HG03095 (cell line): ENCODE results near the gene PTDSS2.

ENCODE experiments used
- ATAC-seq: cut with Tn5 transposase; IDR thresholded peaks from one replicate; pipeline ENCODE4 v1.9.1; 2021; ENCODE audit warnings: moderate library complexity; ENCODE audit not compliant: unreplicated experiment

PTDSS2 gene

DNA sequence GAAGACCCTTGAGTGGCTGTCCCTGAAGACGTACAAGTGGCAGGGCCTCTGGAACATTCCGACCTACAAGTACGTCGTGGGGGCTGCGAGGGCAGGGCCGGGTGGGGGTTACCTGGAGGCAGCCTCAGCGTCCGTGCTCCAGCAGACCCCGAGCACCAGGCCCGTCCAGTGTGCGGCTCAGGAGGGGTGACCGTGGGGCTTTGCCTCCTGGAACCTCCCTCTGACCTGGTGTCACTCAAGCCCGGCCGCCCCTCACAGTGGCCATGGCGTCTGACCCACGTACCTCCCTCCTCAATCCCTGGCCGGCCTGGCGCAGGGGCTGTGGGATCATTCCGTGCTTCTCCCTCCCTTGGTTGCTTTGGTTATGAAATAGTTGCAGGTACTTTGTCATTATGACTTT is 38.5 kb downstream of the PTDSS2 start:
- no peak for ATAC-seq

DNA sequence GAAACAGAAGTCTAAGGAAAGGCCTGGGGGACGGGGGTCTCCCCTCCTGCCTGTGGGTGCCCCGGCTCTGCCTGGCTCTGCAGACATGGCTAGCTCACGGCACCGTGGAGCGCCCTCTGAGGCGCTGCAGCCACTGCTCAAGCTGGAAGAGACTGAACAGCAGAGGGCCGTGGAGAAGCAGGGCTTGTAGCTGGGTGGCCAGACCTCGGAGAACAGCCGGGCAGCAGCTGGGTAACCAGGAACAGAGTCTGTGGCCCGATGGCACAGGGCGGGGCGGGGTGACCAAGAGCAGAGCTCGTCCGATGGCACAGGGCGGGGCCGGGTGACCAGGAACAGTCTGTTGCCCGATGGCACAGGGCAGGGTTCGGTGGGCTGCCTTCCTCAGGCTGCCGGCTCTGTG is 38.9 kb downstream of the PTDSS2 start:
- ATAC-seq: no peak

DNA sequence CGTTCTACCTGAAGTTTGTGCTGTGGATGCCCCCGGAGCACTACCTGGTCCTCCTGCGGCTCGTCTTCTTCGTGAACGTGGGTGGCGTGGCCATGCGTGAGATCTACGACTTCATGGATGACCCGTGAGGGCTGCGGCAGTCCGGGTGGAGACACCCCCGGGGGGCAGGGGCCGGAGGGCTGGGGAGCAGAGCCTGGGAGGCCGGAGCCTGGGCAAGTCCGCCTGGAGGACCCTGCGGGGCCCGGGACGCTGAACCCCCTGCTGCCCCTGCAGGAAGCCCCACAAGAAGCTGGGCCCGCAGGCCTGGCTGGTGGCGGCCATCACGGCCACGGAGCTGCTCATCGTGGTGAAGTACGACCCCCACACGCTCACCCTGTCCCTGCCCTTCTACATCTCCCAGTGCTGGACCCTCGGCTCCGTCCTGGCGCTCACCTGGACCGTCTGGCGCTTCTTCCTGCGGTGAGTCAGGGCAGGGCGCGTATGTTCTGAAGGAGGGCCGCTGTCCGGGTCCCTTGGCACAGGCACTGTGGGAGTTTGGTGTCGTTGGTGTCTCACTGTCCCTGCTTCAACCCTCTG is 39.6 kb downstream of the PTDSS2 start:
- no peak for ATAC-seq

DNA sequence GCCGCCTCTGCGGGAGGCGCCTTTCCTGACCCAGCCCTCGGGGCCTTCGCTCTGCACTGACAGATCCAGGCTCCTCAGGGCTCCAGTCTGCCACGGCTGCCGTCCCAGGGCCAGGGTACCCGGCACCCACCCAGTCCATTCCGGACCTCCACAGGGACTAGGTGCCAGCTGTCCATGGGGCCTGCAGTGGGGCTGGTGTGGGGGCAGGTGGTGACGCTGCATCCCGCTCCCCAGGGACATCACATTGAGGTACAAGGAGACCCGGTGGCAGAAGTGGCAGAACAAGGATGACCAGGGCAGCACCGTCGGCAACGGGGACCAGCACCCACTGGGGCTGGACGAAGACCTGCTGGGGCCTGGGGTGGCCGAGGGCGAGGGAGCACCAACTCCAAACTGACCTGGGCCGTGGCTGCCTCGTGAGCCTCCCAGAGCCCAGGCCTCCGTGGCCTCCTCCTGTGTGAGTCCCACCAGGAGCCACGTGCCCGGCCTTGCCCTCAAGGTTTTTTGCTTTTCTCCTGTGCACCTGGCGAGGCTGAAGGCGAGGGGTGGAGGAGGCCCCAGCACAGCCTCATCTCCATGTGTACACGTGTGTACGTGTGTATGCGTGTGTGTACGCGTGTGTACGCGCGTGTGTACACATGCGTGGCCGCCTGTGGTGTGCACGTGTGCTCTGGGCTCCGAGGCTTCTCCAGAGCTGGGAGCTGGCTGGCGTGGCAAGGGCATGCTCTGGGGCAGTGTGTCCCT is 40.3 kb downstream of the PTDSS2 start:
- no peak for ATAC-seq

DNA sequence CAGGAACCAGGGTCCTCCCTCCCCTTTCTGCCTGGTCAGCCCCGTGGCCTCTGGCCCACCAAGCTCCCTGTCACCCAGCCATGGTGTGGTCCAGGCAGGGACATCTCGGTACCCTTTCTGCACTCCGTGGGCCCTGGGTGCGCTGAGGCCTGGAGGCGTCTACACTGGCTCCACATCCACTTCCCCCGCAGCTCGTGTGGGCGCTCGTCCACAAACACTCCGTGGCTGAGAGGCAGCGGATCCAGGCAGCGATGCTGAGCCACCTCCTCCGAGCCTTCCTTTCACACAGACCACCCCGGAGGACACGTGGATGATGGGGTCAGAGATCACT is 40.8 kb downstream of the PTDSS2 start:
- ATAC-seq: no peak

DNA sequence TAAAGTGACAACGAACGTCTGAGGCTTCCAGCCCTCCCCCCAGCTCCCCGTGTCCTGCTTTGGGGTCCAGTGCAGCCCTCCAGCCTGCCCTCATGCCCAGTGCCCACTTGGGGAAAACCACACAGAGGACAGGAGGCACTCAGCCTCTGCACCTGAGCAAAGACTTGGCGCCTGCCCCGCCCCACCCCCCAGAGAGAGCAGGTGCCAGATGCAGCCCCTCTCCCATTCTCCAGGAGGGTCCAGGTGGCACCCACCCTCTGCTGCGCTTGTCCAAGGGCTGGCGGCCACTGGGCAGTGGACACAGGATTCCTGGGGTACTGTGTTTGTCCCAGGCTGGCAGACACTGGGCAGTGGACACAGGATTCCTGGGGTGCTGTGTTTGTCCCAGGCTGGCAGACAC is 41.3 kb downstream of the PTDSS2 start:
- no peak for ATAC-seq

DNA sequence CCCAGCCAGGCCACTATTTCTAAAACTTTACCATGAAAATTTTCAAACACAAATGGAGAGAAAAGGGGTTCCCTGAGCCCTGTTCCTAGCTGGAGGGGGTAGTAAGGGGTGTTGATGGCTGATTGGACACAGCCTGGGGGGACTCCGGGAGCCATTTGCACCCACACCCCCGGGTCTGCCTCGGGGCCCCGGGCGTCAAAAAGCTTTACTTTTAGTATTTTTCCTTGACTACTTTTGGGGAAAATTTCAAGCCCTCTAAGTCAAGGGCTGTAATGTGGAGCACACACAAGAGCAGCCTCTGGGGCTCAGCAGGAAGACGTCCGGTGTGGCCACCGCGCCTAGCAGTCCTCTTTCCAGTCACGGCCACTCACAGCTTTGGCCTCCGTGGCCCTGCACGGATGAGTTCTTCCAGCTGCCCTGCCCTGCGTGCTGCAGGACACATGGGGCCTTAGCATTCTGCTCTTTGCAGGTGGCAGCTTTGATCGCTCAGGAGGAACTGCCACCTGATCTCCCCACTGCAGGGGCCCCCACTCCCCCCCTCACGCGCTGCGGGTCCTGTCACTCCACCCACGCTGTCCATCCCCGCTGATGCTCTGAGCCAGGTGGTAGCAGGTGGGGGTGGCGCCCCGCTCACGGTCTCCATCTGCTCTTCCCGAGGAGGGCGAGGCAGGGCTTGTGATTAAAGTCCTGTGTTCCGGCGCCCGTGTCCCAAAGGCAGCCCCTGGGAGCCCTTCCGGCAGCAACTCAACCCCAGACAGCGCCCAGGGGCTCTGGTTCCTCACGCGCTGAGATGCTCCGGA is 42.5 kb downstream of the PTDSS2 start:
- no peak for ATAC-seq

DNA sequence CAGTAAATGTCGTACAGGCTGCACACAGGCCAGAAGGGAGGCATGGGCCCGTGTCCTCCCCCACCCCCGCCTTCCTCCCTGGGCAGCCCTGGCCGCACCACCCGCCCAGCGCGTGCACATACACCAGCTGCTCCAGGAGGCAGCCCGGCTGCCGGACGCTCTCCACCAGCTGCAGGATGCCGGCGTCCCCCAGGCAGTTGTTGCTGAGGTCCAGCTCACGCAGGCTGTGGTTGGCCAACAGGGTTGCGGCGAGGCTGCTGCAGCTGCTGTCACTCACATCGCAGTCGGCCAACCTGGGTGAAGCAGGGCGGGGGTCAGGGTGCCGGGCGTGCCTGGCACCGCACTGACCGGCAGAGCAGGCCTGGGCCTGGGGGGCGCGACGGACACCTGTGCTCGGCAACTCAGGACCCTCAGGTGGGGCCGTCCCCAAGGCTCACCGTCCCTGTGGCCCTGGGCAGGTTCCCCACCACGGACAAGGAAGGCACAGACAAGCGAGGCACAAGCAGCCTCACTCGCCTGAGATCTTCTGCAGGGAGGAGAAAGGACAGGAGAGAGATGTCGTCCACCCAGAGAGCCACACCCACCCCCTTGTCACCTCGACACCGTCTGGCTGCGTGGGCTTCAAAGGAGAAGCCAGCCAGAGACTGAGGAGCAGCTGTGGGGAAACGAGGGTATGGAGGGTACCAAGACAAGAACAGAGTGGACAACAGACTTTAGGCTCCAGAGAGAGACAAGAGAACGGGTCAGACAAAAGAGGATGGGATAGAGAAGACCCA is 44.9 kb downstream of the PTDSS2 start:
- ATAC-seq: no peak

DNA sequence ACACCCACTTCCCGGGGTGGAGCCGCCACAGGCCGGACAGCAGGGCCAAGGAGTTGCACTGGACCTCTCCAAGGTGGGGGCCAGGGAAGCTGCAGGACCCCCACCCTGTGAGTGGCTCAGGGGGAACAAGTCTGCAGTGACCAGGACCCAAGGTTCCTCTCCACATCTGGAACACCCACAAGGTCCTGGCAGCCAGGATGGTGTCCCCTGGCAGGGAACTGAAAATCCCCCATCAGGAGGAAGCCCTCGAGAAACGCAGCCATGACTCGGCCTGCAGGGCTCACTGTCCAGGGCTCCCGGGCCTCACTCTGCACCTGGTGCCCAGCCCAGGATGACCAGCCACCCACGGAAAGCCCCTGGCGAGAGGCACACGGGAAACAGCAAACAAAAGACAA is 45.5 kb downstream of the PTDSS2 start:
- no peak for ATAC-seq

DNA sequence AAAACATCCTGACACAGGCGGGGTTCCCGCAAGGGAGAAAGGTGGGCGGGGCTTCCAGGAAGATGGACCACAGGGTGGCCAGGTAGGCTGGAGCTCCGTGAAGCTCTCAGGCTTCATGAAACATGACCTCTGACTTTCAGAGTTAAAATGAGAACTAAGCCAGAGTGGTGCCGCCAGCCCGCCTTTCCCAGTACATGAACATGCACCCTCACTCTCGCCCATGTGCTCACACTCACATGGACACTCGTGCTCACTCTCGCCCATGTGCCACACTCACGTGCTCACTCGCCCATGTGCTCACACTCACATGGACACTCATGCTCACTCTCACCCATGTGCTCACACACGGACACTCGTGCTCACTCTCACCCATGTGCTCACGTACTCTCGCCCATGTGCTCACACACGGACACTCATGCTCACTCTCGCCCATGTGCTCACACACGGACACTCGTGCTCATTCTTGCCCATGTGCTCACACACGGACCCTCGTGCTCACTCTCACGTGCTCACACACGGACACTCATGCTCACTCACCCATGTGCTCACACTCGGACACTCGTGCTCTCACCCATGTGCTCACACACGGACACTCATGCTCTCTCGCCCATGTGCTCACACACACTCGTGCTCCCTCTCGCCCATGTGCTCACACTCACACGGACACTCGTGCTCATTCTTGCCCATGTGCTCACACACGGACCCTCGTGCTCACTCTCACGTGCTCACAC is 46.9 kb downstream of the PTDSS2 start:
- no peak for ATAC-seq

DNA sequence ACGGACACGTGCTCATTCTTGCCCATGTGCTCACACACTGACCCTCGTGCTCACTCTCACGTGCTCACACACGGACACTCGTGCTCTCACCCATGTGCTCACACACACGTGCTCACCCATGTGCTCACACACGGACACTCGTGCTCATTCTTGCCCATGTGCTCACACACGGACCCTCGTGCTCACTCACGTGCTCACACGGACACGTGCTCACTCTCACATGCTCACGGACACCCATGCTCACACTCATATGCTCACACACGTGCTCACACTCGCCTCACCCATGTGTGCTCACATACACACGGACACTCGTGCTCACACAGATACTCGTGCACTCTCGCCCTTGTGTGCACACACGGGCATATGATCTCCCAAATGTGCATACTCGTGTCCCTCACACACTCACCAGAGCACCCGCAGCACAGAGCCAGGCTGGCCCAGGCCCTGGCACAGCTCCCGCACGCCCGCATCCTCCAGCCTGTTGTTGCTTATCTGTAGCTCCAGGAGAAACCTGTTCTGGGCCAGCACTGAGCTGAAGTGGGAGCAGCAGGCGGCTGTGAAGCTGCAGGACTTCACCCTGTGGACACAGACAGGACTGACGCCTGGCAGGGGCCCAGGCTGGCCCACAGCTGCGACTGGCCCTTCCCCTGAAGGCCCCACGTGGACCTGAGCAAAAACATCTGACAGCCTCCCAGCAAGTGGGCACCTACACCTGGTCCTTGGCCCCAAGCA is 47.7 kb downstream of the PTDSS2 start:
- no peak for ATAC-seq

DNA sequence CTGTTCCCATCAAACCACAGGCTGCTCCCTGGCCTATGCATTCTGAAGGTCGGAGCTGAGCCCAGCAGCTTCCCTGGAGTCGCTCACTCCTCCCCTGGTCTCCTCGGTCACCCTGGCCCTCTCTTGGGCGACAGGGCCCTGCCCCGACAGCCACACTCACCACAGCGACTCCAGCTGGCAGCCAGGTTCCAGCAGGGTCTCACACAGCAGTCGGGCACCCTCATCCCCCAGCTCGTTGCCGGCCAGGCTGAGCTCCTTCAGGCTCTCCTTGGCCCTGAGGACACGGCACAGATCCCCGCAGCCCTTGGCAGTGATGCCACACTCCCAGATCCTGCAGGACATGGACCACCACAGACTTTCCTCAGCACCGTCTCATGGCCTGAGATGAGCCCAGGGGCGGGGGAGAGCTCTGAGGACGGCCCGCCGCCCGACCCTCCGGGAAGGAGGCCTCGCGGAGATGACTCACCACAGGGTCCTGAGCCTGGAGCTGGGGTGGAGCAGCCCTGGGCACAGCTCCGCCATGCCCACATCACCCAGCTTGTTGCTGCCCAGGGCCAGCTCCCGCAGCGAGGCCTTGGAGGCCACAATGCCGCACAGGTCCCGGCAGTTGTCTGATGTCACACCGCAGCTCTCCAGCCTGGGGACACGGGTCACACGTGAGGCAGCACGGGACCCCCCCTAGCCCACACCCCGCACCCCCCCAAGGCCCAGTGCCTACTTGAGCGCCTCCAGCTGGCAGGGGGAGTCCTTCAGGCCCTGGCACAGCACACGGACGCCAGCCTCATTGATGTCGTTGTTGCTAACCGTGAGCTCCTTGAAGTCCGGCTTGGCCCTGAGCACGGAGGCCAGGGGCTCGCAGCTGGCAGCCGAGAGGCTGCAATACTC is 48.5 kb downstream of the PTDSS2 start:
- ATAC-seq: no peak

DNA sequence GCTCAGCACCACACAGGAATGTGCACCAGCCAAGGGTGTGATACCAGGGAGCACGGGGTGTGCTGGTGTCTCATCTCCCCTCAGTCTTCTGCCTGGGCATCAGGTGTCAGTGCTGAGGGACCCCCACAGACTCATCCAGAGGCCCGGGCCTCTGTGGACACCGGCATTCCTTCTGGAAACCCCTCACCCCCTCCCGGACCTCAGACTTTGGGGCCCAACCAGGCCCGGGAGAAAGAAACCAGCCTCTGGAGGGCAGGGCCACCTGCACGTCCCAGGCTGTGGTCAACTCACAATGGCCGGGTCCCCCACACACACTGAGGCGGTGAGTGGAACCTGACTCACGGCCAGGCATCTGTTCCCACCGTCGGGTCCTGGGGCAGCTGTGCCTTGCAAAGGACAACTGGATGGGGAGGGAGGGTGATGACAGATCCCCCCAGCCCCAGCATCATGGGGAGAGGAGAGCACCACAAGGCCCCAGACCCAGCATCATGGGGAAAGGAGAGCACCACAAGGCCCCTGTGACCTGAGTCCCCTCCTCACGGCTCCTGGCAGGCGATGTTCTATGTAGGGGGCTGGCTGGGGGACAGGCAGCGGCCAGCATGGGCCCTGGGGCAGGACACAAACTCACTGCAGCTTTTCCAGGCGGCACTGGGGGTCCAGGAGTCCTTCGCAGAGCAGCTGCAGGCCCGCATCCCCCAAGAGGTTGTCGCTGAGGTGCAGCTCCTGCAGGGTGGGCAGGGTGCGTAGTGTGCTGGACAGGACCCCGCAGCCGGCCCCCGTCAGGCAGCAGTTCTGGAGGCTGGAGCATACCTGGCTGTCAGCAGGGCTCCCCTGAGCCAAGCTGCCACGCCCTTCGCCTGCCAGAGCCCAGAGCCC is 49.4 kb downstream of the PTDSS2 start:
- no peak for ATAC-seq

DNA sequence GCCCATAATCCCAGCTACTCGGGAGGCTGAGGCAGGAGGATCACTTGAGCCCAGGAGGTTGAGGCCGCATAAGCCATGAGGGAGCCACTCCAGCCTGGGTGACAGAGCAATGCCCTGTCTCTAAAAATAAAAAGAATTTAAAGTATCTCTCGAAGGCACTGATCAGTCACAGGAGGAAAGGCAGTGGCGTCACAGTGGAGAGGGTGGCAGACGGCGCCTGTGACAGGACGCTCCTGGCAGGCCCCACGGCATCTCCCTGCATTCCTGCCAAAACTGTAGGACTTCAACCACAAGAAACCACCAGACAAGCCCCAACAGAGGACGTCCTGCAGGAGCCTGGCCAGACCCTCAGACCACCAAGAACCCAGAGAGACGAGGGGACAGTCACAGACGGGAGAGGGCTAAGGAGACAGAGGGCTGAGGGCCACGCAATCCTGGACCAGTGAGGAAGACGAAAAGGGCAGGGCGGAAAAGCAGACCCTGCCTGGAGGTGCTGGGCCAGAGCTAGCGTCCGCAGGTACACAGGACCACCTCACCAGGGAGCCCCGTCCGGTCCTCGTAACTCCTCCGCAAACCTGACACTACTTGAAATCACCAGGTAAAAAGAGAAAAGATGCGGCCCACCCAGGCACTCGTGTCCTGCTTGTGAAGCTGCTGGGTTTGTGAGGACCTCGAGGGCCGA is 51.1 kb downstream of the PTDSS2 start:
- ATAC-seq: no peak

DNA sequence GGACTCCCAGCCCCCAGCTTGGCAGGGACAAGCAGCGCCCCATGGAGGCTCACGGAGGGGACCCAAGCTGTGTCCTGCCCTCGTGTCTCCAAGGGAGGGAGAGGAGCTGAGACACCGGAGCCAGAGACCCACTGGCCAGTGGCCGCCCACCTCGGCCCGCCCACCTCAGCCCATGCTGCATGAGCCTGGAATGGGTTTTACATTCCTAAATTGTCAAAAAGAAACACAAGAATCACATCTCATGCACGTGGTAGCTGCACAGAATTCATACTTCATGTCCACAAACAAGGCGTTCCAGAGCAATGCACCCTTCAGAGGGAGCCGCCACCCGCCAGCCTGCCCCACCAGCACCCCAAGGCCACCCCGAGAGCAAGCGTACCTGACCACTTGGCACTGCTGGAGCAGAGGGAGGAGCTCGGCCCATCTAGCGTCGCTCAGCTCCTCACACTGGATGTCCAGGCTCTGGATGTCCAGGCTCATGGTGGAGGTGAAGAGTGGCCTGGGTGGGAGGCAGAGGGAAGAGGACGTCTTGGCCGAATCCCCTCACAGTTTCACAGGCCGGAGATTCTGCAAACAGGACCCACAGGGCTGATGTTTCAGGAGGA is 51.7 kb downstream of the PTDSS2 start:
- no peak for ATAC-seq

DNA sequence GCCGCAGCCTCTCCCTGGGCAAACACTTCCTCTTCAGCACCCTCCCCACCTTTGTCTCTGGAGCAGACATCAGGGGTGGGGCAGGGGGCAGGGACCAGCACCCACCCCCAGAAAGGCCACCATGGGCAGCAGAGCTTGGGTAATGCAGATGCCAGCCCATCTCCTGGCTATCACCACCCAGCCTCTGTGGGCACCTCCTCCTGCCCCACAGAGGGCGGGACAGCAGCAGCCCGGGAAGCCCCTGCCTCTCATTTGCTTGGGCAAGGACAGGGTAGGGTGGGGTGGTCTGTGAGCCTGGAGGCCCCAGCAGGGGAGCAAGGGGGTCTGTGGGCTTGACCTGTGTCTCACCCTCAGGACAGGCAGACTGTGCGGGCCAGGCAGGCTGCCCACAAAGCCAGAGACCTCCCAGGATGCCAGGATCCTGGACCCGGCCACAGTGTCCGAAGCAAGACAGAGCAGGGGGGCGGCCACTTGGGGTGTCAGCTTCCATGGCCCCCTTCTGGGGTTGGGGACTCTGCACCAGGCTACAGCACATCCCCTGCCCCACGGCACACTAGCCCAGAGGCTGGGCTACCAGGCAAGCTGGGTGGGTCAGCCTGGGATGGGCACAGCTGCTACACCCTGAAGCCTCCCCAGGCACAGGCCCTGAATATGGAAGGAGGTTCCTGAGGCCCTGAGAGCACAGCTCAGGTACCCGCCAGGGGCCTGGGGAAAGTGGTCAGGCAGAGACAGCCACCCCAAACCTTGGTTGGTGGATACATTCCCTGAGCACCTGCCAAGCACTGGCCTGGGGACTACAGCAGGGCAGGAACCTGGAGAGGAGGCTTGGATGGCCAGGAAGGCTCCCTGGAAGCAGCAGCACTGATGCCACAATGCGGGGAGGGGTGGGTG is 52.5 kb downstream of the PTDSS2 start:
- no peak for ATAC-seq
